Ovary (tissue), 9 donors: ENCODE data around the gene ZPBP2. TPM values are rescaled to one million over a fixed set of nuclear protein-coding genes. Genes with fewer than 3 reads are reported as not detected.

Experiments
- DNase-seq, 5 donors: peaks; one replicate each; pipeline ENCODE4 v3.0.0-alpha.2; 2019 to 2020
- H3K27ac ChIP-seq, 2 donors: fragments of 200-600 bp; one replicate each; pipeline versions ENCODE4 v1.5.1 to v1.8.0; 2019 to 2022
- H3K27me3 ChIP-seq: fragments of 200-600 bp; one replicate; pipeline ENCODE4 v1.8.0; 2022
- H3K36me3 ChIP-seq: fragments of 200-600 bp; sonication (generic); one replicate; pipeline ENCODE4 v1.5.1; 2019
- H3K4me1 ChIP-seq: one replicate; pipeline ENCODE4 v1.8.1; 2013; ENCODE audit warnings: mild to moderate bottlenecking, moderate library complexity; ENCODE audit not compliant: insufficient read depth
- H3K4me3 ChIP-seq: fragments of 200-600 bp; sonication (generic); one replicate; pipeline ENCODE4 v1.5.1; 2017
- H3K9me3 ChIP-seq, 2 donors: fragments of 200-600 bp in 1 of 2; sonication (generic) in 1 of 2; one replicate each; pipeline versions ENCODE4 v1.5.1 to v1.8.1; 2013 to 2019; ENCODE audit warnings: mild to moderate bottlenecking in 1 of 2, moderate library complexity in 1 of 2
- CTCF ChIP-seq, 3 donors: fragments of 450-650 bp in 2 of 3; fragments of 200-600 bp in 1 of 3; IDR thresholded peaks; one replicate each; pipeline versions ENCODE4 v1.5.1 to v1.8.0; 2016 to 2022; ENCODE audit warnings: antibody characterized with exemption in 3 of 3, mild to moderate bottlenecking in 1 of 3
- EP300 ChIP-seq: sonication (generic); formaldehyde crosslinking; IDR thresholded peaks from one replicate; pipeline ENCODE4 v1.6.1; 2017; ENCODE audit warnings: antibody characterized with exemption
- POLR2A ChIP-seq: fragments of 450-650 bp; IDR thresholded peaks from one replicate; pipeline ENCODE4 v1.6.1; 2017; ENCODE audit warnings: antibody characterized with exemption, mild to moderate bottlenecking, moderate library complexity
- WGBS, 3 donors: extraction: QIAGEN DNeasy Blood & Tissue Kit in 1 of 3; methylation state at CpG; one replicate each; pipeline versions ENCODE4 v1.1.5 to v1.1.7; 2013 to 2017; 5-methylcytosine and 5-hydroxymethylcytosine counted together
- intact Hi-C, 4 donors: fragments of 100-400 bp; cut with DNase I; formaldehyde crosslinking; loops; one replicate each; pipeline versions ENCODE4 v1.11.0 to v1.15.1; 2022 to 2023
- polyA plus RNA-seq, 2 donors: library from polyadenylated mRNA; stranded (reverse); fragments of 200-250 nt in 1 of 2; fragments of 350-450 nt in 1 of 2; fragmentation: Illumina TruSeq in 1 of 2; extraction: RNeasy Lipid Tissue Mini Kit (QIAGEN cat#74804) in 1 of 2; gene quantifications; one replicate each; pipeline ENCODE4 v1.2.3, GENCODE V29; 2013 to 2014
- total RNA-seq, 7 donors: library from RNA; depleted of rRNA in 2 of 7; stranded (reverse); fragments of >200 nt in 2 of 7; fragmentation: NEBNext Ultra II Directional in 3 of 7; extraction: Animal tissue kit (Norgen Biotek cat#: 25700) in 3 of 7; gene quantifications; one replicate each; pipeline versions ENCODE4 v1.1.0 to v1.2.4, GENCODE V29; 2016 to 2023
- donor health status: DM: no; HTN: no; CAD: no; lungs with moderate emphysema.
- donor health status: DM: no; HTN: no; CAD: no.
- donor health status: Bipolar disorder and iron deficiency.
- donor health status: DM: yes; HTN: yes; CAD: no.
- donor health status: DM: no; HTN: no; CAD: no.
- donor health status: DM: yes; HTN: yes; CAD: no.

ZPBP2 gene
- total and polyA plus RNA-seq, 9 donors: not detected

- intact Hi-C loops: no loop called here
- 78 to 88% (median 80%) methylated on average over 2 of the region's 2 CpGs for WGBS, 3 donors
- no peak for TF ChIP-seq CTCF (IDR thresholded peaks at IDR 0.05)
- TF ChIP-seq EP300: no peak
- Histone ChIP-seq H3K9me3 (no peaks in the 10 kb centered on the region), H3K4me1 (no peaks in the 10 kb centered on the region), H3K4me3 (no peak overlapping the region), H3K27ac (no peak overlapping the region), H3K27me3 (no peaks in the 10 kb centered on the region), H3K36me3 (no peaks in the 10 kb centered on the region)
- DNase-seq: no peak
These were observed 46.0 kb upstream of the ZPBP2 start for GRCh38 chr17:39822051-39822451.

- no peak overlapping the region for H3K27ac ChIP-seq
- TF ChIP-seq EP300: no peak
- no peak for TF ChIP-seq CTCF (IDR thresholded peaks at IDR 0.05)
- no peak for TF ChIP-seq POLR2A
- H3K4me1 ChIP-seq: no peaks in the 10 kb centered on the region
- intact Hi-C loops: no loop called here
- H3K9me3 ChIP-seq: no peaks in the 10 kb centered on the region
- DNase-seq: no peak
- no peaks in the 10 kb centered on the region for H3K36me3 ChIP-seq
- 89 to 90% (median 90%) methylated on average over 5 of the region's 5 CpGs for WGBS, 3 donors
- H3K27me3 ChIP-seq: no peaks in the 10 kb centered on the region
- no peak overlapping the region for H3K4me3 ChIP-seq
These were observed 44.5 kb upstream of the ZPBP2 start for GRCh38 chr17:39823407-39824054.

GRCh38 chr17:39826334-39826733 lies 41.7 kb upstream of the ZPBP2 start:
- Histone ChIP-seq H3K27ac (no peak overlapping the region), H3K36me3 (no peaks in the 10 kb centered on the region), H3K9me3 (no peaks in the 10 kb centered on the region), H3K27me3 (no peaks in the 10 kb centered on the region), H3K4me1 (no peaks in the 10 kb centered on the region), H3K4me3 (no peak overlapping the region)
- intact Hi-C loops: no loop called here
- TF ChIP-seq EP300 (no peak), POLR2A (no peak), CTCF (IDR thresholded peaks at IDR 0.05) (no peak)
- WGBS, 3 donors: 84 to 92% (median 87%) methylated on average over 2 of the region's 2 CpGs
- no peak for DNase-seq

DNA sequence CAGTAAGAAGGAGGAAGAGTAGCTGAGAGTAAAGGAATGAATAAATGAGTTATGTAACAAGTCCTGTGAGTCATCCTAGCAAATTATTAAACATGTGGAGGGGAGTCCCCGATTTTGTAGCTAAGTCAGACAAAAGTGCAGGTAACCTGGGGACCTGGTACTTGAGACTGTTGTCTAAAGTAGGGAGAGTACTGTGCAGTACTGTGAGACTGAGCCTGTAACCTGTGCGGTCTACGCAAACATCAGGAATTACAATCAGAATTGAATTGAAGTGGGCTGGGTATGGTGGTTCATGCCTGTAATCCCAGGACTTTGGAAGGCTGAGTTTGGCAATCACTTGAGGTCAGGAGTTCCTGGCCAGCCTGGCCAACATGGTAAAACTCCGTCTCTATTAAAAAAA lies 39.6 kb upstream of the ZPBP2 start:
- Histone ChIP-seq H3K4me3 (no peak overlapping the region), H3K27ac (no peak overlapping the region), H3K27me3 (no peaks in the 10 kb centered on the region), H3K4me1 (no peaks in the 10 kb centered on the region), H3K36me3 (no peaks in the 10 kb centered on the region), H3K9me3 (no peaks in the 10 kb centered on the region)
- no peak for DNase-seq
- intact Hi-C loops: no loop called here
- WGBS, 3 donors: 85 to 86% (median 85%) methylated on average over 4 of the region's 4 CpGs
- TF ChIP-seq POLR2A (no peak), CTCF (IDR thresholded peaks at IDR 0.05) (no peak), EP300 (no peak)
